ENCODE measurements around the gene GRIA1. TPM values are rescaled to one million over a fixed set of nuclear protein-coding genes. Genes with fewer than 3 reads are reported as not detected.

The GRIA1 gene
- total and polyA plus RNA-seq, 9 donors = 0.11 to 1.4 (median 0.34) TPM; not detected in 2

GRCh38 chr5:153704110-153704509 is 213.6 kb downstream of the GRIA1 start:
- TF ChIP-seq EP300 (IDR thresholded peaks at IDR 0.05) = no peak
- no peak for TF ChIP-seq POLR2A (IDR thresholded peaks at IDR 0.05)
- TF ChIP-seq, protein P1, sequence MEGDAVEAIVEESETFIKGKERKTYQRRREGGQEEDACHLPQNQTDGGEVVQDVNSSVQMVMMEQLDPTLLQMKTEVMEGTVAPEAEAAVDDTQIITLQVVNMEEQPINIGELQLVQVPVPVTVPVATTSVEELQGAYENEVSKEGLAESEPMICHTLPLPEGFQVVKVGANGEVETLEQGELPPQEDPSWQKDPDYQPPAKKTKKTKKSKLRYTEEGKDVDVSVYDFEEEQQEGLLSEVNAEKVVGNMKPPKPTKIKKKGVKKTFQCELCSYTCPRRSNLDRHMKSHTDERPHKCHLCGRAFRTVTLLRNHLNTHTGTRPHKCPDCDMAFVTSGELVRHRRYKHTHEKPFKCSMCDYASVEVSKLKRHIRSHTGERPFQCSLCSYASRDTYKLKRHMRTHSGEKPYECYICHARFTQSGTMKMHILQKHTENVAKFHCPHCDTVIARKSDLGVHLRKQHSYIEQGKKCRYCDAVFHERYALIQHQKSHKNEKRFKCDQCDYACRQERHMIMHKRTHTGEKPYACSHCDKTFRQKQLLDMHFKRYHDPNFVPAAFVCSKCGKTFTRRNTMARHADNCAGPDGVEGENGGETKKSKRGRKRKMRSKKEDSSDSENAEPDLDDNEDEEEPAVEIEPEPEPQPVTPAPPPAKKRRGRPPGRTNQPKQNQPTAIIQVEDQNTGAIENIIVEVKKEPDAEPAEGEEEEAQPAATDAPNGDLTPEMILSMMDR (IDR thresholded peaks at IDR 0.05) = no peak
- Histone ChIP-seq H3K4me3 (no peak overlapping the region), H3K4me1 (ENCODE audit: insufficient read depth) (no peaks in the 10 kb centered on the region), H3K27me3 (no peaks in the 10 kb centered on the region), H3K9me3 (no peaks in the 10 kb centered on the region), H3K27ac (no peak overlapping the region), H3K36me3 (no peaks in the 10 kb centered on the region)
- DNase-seq = no peak
- intact Hi-C loops (cut with DNase I) = no loop called here

DNA sequence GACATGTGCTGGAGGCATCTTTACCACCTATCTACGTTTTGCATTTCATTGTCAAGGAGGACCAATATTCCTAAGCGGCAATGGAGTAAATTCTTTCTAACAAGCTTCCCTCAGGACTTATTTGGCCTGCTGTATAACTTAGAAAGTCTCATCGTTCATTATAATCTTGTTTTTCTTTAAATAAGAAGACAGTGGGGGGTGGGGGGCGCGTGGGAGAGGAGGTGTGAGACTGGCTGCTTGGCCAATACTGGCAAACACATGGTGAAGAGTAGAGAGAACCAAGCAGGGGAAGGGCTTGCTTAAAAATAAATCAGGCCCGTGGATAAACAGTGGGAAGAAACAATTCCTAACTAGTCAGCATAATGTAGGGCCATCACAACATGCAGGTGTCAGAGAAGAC is 217.2 kb downstream of the GRIA1 start:
- H3K4me1 ChIP-seq (ENCODE audit: insufficient read depth) = no peaks in the 10 kb centered on the region
- TF ChIP-seq, protein P1 (IDR thresholded peaks at IDR 0.05) = no peak
- TF ChIP-seq POLR2A (IDR thresholded peaks at IDR 0.05) (no peak), EP300 (IDR thresholded peaks at IDR 0.05) (no peak)
- no peaks in the 10 kb centered on the region for H3K9me3 ChIP-seq
- intact Hi-C loops (cut with DNase I) = no loop called here
- DNase-seq = no peak
- no peak overlapping the region for H3K27ac ChIP-seq
- H3K27me3 ChIP-seq = no peaks in the 10 kb centered on the region
- no peaks in the 10 kb centered on the region for H3K36me3 ChIP-seq
- no peak overlapping the region for H3K4me3 ChIP-seq
- 53 to 63% (median 54%) methylated on average over 6 of the region's 6 CpGs for WGBS, 3 donors

- intact Hi-C loops (cut with DNase I) = no loop called here
- TF ChIP-seq EP300 (IDR thresholded peaks at IDR 0.05) = no peak
- TF ChIP-seq, protein P1 (IDR thresholded peaks at IDR 0.05) = no peak
- TF ChIP-seq POLR2A (IDR thresholded peaks at IDR 0.05) = no peak
- Histone ChIP-seq H3K9me3 (no peaks in the 10 kb centered on the region), H3K27ac (no peak overlapping the region), H3K4me1 (ENCODE audit: insufficient read depth) (no peaks in the 10 kb centered on the region), H3K4me3 (no peak overlapping the region), H3K27me3 (no peaks in the 10 kb centered on the region), H3K36me3 (no peaks in the 10 kb centered on the region)
- DNase-seq = no peak
- 89 to 94% (median 89%) methylated on average over 4 of the region's 4 CpGs for WGBS, 3 donors
These were observed 221.3 kb downstream of the GRIA1 start for GRCh38 chr5:153711755-153712154.

- TF ChIP-seq EP300 (IDR thresholded peaks at IDR 0.05) = no peak
- TF ChIP-seq POLR2A (IDR thresholded peaks at IDR 0.05) = no peak
- TF ChIP-seq, protein P1 (IDR thresholded peaks at IDR 0.05) = no peak
- intact Hi-C loops (cut with DNase I) = no loop called here
- no peaks in the 10 kb centered on the region for H3K27me3 ChIP-seq
- no peaks in the 10 kb centered on the region for H3K4me1 ChIP-seq (ENCODE audit: insufficient read depth)
- 84 to 91% (median 87%) methylated on average over 3 of the region's 3 CpGs for WGBS, 3 donors
- H3K27ac ChIP-seq = no peak overlapping the region
- no peak for DNase-seq
- no peaks in the 10 kb centered on the region for H3K36me3 ChIP-seq
- no peak overlapping the region for H3K4me3 ChIP-seq
- no peaks in the 10 kb centered on the region for H3K9me3 ChIP-seq
These were observed 222.5 kb downstream of the GRIA1 start for GRCh38 chr5:153712946-153713345.

DNA sequence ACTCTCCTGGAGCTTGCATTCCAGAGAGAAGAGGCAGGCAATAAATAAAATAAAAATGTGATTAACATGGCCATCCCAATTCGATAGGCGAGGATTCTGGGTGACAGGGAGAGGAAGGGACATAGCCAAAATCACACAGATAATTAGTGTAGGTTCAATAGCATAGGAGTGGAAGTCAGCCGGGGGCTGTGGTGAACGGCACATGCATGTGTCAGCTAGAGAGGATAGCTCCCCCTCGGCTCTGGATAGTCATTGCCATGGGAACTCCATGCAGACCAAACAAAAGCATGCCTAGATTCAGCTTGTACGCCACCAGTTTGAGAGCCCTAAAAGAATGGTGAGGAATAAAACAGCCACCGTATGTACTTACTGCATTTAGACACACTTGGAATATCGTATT is 223.5 kb downstream of the GRIA1 start:
- H3K9me3 ChIP-seq = no peaks in the 10 kb centered on the region
- H3K27ac ChIP-seq = no peak overlapping the region
- 44 to 63% (median 52%) methylated on average over 8 of the region's 8 CpGs for WGBS, 3 donors
- no peak overlapping the region for H3K4me3 ChIP-seq
- intact Hi-C loops (cut with DNase I) = no loop called here
- DNase-seq = no peak
- TF ChIP-seq, protein P1 (IDR thresholded peaks at IDR 0.05) = no peak
- TF ChIP-seq EP300 (IDR thresholded peaks at IDR 0.05) = no peak
- no peaks in the 10 kb centered on the region for H3K4me1 ChIP-seq (ENCODE audit: insufficient read depth)
- H3K36me3 ChIP-seq = no peaks in the 10 kb centered on the region
- H3K27me3 ChIP-seq = no peaks in the 10 kb centered on the region
